CD4-positive, CD25-positive, alpha-beta regulatory T cell (primary cell): ENCODE measurements around the gene RAB22A. TPM values are rescaled to one million over a fixed set of nuclear protein-coding genes. Genes with fewer than 3 reads are reported as not detected.
A peak's percentile ranks its signal among the peaks of the same experiment; 100 is the strongest.
"Not testable (repeated sequence)": the region's sequence is repeated elsewhere in the genome, so short reads cannot be mapped to it uniquely, and the experiment has no call there.

ENCODE experiments used
- ATAC-seq, 2 donors: fragments of 150-1000 bp; cut with Tn5 transposase; one replicate each; pipeline ENCODE4 v1.10.0; 2021; ENCODE audit warnings: low read depth in 2 of 2, moderate number of reproducible peaks in 2 of 2, moderate library complexity in 1 of 2
- DNase-seq, 3 donors: peaks; one replicate each; pipeline versions ENCODE4 v3.0.0 to v3.0.0-alpha.2; 2012 to 2022; ENCODE audit warnings: mixed read lengths in 1 of 3
- H3K27ac ChIP-seq: one replicate; pipeline ENCODE4 v1.7.0; 2013; ENCODE audit warnings: mild to moderate bottlenecking, low read length; ENCODE audit not compliant: insufficient read depth, poor library complexity, severe bottlenecking
- H3K27me3 ChIP-seq: one replicate; pipeline ENCODE4 v1.7.0; 2013; ENCODE audit warnings: low read length; ENCODE audit not compliant: control insufficient read depth, insufficient read depth
- H3K36me3 ChIP-seq: one replicate; pipeline ENCODE4 v1.7.0; 2013; ENCODE audit warnings: mild to moderate bottlenecking, low read length, moderate library complexity; ENCODE audit not compliant: control insufficient read depth, insufficient read depth
- H3K4me1 ChIP-seq: 2 replicates; pipeline ENCODE4 v1.7.0; 2013; ENCODE audit warnings: mild to moderate bottlenecking, low read length; ENCODE audit not compliant: insufficient read depth, control insufficient read depth, poor library complexity, severe bottlenecking
- H3K4me3 ChIP-seq: one replicate; pipeline ENCODE4 v1.7.0; 2013; ENCODE audit warnings: low read depth, mild to moderate bottlenecking, low read length, moderate library complexity
- H3K9me3 ChIP-seq, 2 experiments: 1 replicate in 1 of 2; 2 replicates in 1 of 2; pipeline ENCODE4 v1.7.0; 2013; ENCODE audit warnings: low read length in 2 of 2, mild to moderate bottlenecking in 1 of 2, moderate library complexity in 1 of 2; ENCODE audit not compliant: control insufficient read depth in 2 of 2
- H3K27ac Mint-ChIP-seq, 3 donors: one replicate each; pipeline ENCODE4 v1.8.0; 2020 to 2022; ENCODE audit warnings: mild to moderate bottlenecking in 3 of 3, mixed read lengths in 3 of 3, moderate library complexity in 2 of 3
- H3K27me3 Mint-ChIP-seq: one replicate; pipeline ENCODE4 v1.8.0; 2022; ENCODE audit warnings: mild to moderate bottlenecking, mixed read lengths
- H3K36me3 Mint-ChIP-seq: one replicate; pipeline ENCODE4 v1.8.0; 2020; ENCODE audit warnings: mixed read lengths
- H3K4me1 Mint-ChIP-seq, 4 donors: one replicate each; pipeline ENCODE4 v1.8.0; 2020 to 2022; ENCODE audit warnings: mixed read lengths in 4 of 4, mild to moderate bottlenecking in 1 of 4
- H3K4me3 Mint-ChIP-seq, 4 donors: one replicate each; pipeline ENCODE4 v1.8.0; 2020 to 2022; ENCODE audit warnings: mild to moderate bottlenecking in 4 of 4, mixed read lengths in 4 of 4, moderate library complexity in 3 of 4
- H3K9me3 Mint-ChIP-seq, 7 donors: one replicate each; pipeline ENCODE4 v1.8.0; 2020 to 2022; ENCODE audit warnings: mixed read lengths in 7 of 7, mild to moderate bottlenecking in 3 of 7, moderate library complexity in 2 of 7
- polyA plus RNA-seq, 4 donors: library from polyadenylated mRNA; unstranded; fragments of 300-500 nt; fragmentation: Illumina TruSeq; gene quantifications; one replicate each; pipeline ENCODE4 v1.2.3, GENCODE V29; 2021
- total RNA-seq: library from RNA; stranded (reverse); gene quantifications from one replicate; pipeline ENCODE4 v1.2.3, GENCODE V29; 2022

RAB22A gene
- total and polyA plus RNA-seq, 5 donors from 2014 or later: 11.3 to 21.9 (median 13.2) TPM

DNA sequence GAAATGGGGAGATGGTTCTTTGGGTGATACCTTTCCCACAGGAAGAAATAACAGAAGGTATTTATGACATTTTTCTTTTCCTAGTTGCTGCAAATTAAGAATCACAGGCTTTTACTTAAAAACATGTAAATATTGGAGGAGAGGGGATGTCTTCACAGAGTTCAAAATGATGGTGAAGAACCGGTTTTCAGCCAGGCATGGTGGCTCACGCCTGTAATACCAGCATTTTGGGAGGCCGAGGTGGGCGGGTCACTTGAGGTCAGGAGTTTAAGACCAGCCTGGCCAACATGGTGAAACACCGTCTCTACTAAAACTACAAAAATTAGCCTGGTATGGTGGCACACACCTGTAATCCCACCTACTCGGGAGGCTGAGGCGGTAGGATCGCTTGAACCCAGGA, 63.8 kb downstream of the RAB22A start:
- H3K4me1 ChIP-seq, H3K4me1 Mint-ChIP-seq, DNase-seq, H3K4me3 ChIP-seq, ATAC-seq, H3K27me3 ChIP-seq, H3K9me3 ChIP-seq, H3K36me3 ChIP-seq, H3K27ac ChIP-seq, H3K36me3 Mint-ChIP-seq, H3K4me3 Mint-ChIP-seq, H3K27ac Mint-ChIP-seq, H3K9me3 Mint-ChIP-seq: not testable (repeated sequence)
- peaks cover 10% of the 10 kb centered on the region for H3K27me3 Mint-ChIP-seq

DNA sequence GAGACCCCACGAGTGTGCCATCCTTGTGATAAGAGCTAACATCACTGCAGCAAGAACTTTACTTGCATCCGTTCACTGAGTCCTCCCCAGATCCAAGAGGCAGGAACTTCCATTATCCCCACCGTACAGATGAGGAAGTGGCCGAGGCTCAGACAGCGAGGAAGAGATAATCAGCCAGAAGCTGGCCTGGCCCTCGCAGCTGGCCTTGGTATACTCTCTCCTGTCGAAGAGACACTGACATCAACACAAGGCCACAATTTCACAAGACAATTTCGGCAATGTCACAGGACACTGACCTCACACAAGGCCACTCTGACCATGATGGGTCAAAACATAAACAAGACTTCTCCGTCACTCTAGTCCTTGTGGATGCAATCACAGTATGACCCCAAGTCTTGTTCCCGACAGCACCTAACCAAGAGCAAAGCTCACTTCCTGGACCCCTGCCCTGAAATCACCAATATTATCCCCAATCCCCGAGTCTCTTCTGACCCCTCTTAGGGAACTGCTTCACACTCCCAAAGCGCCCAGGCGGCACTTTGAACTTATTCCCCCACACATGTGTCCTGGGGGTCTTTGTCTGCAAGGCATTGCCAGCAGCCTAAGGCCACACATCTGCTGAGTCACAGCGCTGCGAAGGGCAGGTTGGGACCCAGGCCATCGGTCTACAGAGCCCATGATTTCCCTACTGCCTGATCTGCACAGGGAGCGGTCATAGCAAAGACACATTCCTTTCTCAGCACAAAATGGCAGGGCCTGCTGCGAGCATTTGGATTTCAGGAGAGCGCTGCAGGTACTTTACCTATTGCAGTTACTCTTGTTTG, 64.7 kb downstream of the RAB22A start:
- Histone ChIP-seq H3K36me3 (no peaks in the 10 kb centered on the region), H3K9me3 (no peaks in the 10 kb centered on the region), H3K4me3 (no peak overlapping the region), H3K4me1 (no peaks in the 10 kb centered on the region), H3K27me3 (peaks cover 7% of the 10 kb centered on the region), H3K27ac (no peak overlapping the region)
- H3K27ac Mint-ChIP-seq: no peak overlapping the region
- no peak for DNase-seq
- no peaks in the 10 kb centered on the region for H3K36me3 Mint-ChIP-seq
- ATAC-seq: no peak
- no peak overlapping the region for H3K4me3 Mint-ChIP-seq
- H3K9me3 Mint-ChIP-seq: no peaks in the 10 kb centered on the region
- H3K4me1 Mint-ChIP-seq: peaks cover 0 to 2% (median 0%) of the 10 kb centered on the region in 4 donors
- H3K27me3 Mint-ChIP-seq: peaks cover 20% of the 10 kb centered on the region

DNA sequence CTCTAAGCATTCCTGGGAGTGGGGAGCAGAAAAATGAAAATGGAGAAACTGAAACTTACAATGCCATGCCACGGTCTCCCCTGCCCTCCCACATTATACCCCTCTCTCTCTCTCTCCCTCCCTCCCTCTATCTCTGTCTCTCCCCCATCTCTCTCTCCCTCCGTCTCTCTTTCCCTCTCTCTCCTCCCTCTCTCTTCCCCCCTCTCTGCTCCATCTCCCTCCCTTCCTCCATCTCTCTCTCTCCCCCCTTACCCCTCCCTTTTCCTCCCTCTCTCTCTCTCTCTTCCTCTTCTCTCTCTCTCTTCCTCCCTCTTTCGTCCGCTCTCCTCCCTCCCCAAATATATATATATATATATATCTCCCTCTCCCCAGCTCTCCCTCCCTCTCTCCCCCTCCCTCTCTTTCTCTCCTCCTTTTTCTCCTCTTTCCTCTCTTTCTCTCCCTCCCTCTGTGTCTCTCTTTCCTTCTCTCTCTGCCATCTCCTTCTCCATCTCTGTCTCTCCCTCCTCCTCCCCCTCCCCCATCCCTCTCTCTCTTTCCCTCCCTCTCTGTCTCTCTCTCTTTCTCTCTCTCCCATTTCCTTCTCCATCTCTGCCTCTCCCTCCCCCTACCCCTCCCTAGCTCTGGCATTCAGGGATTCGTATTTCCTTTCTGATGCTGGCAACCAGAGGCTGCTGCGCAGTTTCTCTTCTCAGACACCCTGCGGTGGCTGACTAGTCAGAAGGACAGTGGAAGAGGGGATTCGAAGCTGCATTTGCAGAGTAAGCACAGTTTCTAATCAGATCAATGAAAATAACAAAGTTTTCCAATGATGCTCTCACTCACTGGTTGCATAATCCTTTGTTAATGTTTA, 65.6 kb downstream of the RAB22A start:
- Histone ChIP-seq H3K36me3 (no peaks in the 10 kb centered on the region), H3K4me3 (no peak overlapping the region), H3K9me3 (no peaks in the 10 kb centered on the region), H3K4me1 (no peaks in the 10 kb centered on the region), H3K27me3 (peaks cover 8% of the 10 kb centered on the region), H3K27ac (no peak overlapping the region)
- no peak overlapping the region for H3K4me3 Mint-ChIP-seq
- DNase-seq (no peak), ATAC-seq (no peak)
- no peaks in the 10 kb centered on the region for H3K9me3 Mint-ChIP-seq
- H3K27ac Mint-ChIP-seq: peak overlapping the region in 1 of 3 donors; percentile 52
- H3K36me3 Mint-ChIP-seq: no peaks in the 10 kb centered on the region
- peaks cover 0 to 2% (median 0%) of the 10 kb centered on the region in 4 donors for H3K4me1 Mint-ChIP-seq
- peaks cover 26% of the 10 kb centered on the region for H3K27me3 Mint-ChIP-seq

DNA sequence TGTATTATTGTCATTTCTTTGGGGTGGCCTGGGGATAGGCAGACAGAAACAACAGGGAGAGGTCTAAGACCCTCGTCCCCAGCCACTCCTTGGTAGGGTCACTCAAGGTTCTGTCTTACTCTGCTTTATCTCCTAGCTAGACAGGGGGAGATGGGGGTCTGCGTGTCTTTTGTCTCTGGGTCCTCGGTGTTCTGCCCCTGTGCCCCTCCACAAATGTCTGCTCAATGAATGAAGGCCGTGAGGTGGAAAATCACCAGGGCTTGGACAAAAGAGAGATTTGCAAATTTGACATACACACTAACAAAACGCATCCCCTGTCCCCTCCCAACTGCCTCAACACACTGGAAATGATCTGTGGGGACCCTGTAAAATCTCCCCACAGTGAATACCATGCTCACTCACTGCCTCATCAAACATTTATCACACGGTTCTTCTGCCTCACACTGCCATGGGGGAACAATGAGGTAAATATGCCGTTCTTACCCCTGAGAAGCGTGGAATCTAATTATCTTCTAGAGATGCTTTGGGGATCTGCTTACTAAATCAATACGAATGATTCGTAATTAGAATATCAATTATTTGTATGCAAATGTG, 66.3 kb downstream of the RAB22A start:
- Histone ChIP-seq H3K9me3 (peaks cover 0 to 1% of the 10 kb centered on the region in 2 experiments), H3K27ac (no peak overlapping the region), H3K4me3 (no peak overlapping the region), H3K4me1 (no peaks in the 10 kb centered on the region), H3K27me3 (peaks cover 11% of the 10 kb centered on the region), H3K36me3 (no peaks in the 10 kb centered on the region)
- no peak overlapping the region for H3K27ac Mint-ChIP-seq
- peaks cover 2% of the 10 kb centered on the region for H3K36me3 Mint-ChIP-seq
- DNase-seq: no peak
- no peak overlapping the region for H3K4me3 Mint-ChIP-seq
- peaks cover 27% of the 10 kb centered on the region for H3K27me3 Mint-ChIP-seq
- peaks cover 0 to 2% (median 0%) of the 10 kb centered on the region in 4 donors for H3K4me1 Mint-ChIP-seq
- no peak for ATAC-seq
- peaks cover 0 to 5% (median 0%) of the 10 kb centered on the region in 7 donors for H3K9me3 Mint-ChIP-seq

DNA sequence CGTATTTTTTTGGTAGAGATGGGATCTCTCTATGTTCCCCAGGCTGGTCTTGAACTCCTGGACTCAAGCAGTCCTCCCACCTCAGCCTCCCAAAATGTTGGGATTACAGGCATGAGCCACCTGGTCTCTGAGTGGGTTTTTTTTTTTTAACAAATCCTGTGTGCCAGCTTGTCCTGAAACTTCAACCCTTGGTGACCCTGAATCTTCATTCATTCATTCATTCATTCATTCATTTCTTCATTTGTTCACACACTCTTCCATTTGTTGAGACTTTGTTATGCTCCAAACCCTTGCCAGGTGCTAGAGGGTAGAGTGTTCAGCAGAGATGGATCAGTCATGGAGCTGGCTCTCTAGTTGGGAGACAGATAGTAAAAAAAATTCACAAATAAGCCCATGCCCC, 67.5 kb downstream of the RAB22A start:
- ATAC-seq (no peak), DNase-seq (no peak)
- Mint-ChIP-seq H3K36me3 (peaks cover 8% of the 10 kb centered on the region), H3K4me1 (peaks cover 0 to 2% (median 0%) of the 10 kb centered on the region in 4 donors), H3K27me3 (peaks cover 36% of the 10 kb centered on the region), H3K27ac (no peak overlapping the region), H3K4me3 (no peak overlapping the region), H3K9me3 (peaks cover 0 to 15% (median 5%) of the 10 kb centered on the region in 7 donors)
- H3K9me3 ChIP-seq: peaks cover 3 to 9% of the 10 kb centered on the region in 2 experiments
- H3K27ac ChIP-seq: no peak overlapping the region
- H3K36me3 ChIP-seq: no peaks in the 10 kb centered on the region
- no peak overlapping the region for H3K4me3 ChIP-seq
- H3K27me3 ChIP-seq: peaks cover 13% of the 10 kb centered on the region
- no peaks in the 10 kb centered on the region for H3K4me1 ChIP-seq

DNA sequence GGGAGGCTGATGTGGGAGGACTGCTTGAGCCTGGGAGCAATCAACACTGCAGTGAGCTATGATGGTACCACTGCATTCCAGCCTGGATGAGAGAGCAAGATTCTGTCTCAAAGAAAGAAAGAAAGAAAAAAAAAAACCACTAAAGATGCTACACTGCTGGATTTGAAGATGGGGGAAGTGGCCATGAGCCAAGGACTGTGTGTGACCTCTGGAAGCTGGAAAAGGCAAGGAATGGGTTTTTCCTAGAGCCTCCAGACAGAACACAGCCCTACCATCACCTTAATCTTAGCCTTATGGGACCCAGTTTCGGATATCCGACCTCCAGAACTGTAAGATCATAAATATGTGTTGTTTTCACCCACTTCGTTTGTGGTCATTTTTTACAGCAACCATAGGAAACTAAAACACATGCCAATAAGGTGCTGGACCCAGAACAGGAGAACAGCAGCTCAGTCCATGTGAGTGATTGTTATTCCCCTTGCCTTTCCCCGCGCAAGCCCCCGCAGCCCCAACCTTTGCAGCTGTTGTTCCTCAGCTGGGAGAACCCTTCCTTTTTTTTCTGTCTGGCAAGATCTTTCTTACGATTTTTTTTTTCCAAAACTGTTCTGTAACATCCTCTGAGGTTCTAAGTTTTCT, 68.4 kb downstream of the RAB22A start:
- H3K4me3 Mint-ChIP-seq: no peak overlapping the region
- H3K9me3 ChIP-seq: peaks cover 3 to 9% of the 10 kb centered on the region in 2 experiments
- no peaks in the 10 kb centered on the region for H3K4me1 ChIP-seq
- peaks cover 0 to 17% (median 5%) of the 10 kb centered on the region in 7 donors for H3K9me3 Mint-ChIP-seq
- H3K27ac Mint-ChIP-seq: no peak overlapping the region
- H3K27ac ChIP-seq: no peak overlapping the region
- no peak for ATAC-seq
- peaks cover 37% of the 10 kb centered on the region for H3K27me3 Mint-ChIP-seq
- no peaks in the 10 kb centered on the region for H3K36me3 ChIP-seq
- H3K4me3 ChIP-seq: no peak overlapping the region
- H3K4me1 Mint-ChIP-seq: peaks cover 0 to 2% (median 0%) of the 10 kb centered on the region in 4 donors
- no peak for DNase-seq
- peaks cover 8% of the 10 kb centered on the region for H3K36me3 Mint-ChIP-seq
- peaks cover 15% of the 10 kb centered on the region for H3K27me3 ChIP-seq

DNA sequence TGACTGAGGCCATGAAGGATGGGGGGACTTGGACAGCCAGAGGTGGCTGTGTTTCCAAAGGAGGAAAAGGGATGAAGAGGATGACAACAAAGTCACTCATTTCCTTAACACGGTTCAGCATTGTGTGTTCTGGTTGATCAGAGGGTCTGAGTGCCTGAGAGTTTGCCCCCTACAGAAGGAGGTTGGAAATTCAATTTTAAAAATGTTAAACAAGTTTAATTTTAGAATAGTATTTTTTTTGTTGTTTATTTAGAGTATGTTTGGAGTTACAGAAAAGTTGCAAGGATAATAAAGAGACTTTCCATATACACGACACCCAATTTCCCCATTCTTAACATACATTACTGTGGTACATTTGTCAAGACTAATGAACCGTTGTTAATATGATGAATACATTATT, 69.2 kb downstream of the RAB22A start:
- H3K4me1 Mint-ChIP-seq: peaks cover 0 to 2% (median 0%) of the 10 kb centered on the region in 4 donors
- Histone ChIP-seq H3K36me3 (no peaks in the 10 kb centered on the region), H3K27ac (no peak overlapping the region), H3K27me3 (peaks cover 15% of the 10 kb centered on the region), H3K9me3 (peaks cover 3 to 9% of the 10 kb centered on the region in 2 experiments), H3K4me1 (no peaks in the 10 kb centered on the region), H3K4me3 (no peak overlapping the region)
- H3K27me3 Mint-ChIP-seq: peaks cover 45% of the 10 kb centered on the region
- H3K9me3 Mint-ChIP-seq: peaks cover 0 to 17% (median 5%) of the 10 kb centered on the region in 7 donors
- no peak overlapping the region for H3K4me3 Mint-ChIP-seq
- H3K36me3 Mint-ChIP-seq: peaks cover 8% of the 10 kb centered on the region
- no peak overlapping the region for H3K27ac Mint-ChIP-seq
- no peak for DNase-seq
- ATAC-seq: no peak
